MM.1S (cell line): ENCODE measurements around the gene BCAR1.

Source experiments
- DNase-seq: peaks from one replicate; pipeline ENCODE4 v3.0.0-alpha.2; 2015
- H2AFZ ChIP-seq: fragments of 300-600 bp; sonication (generic); 2 replicates; pipeline ENCODE4 v1.6.0; 2016; ENCODE audit warnings: antibody characterized with exemption, low read length
- H3F3A ChIP-seq: fragments of 300-600 bp; sonication (generic); 2 replicates; pipeline ENCODE4 v1.6.1; 2016; ENCODE audit warnings: mild to moderate bottlenecking, antibody characterized with exemption, low read length, moderate library complexity, mixed read lengths; ENCODE audit not compliant: insufficient read depth
- H3K27ac ChIP-seq: fragments of 300-600 bp; sonication (generic); 2 replicates; pipeline ENCODE4 v1.5.1; 2016; ENCODE audit warnings: mild to moderate bottlenecking, low read length
- H3K27me3 ChIP-seq: fragments of 300-600 bp; sonication (generic); replicated peaks from 2 replicates; pipeline ENCODE4 v1.6.0; 2016; ENCODE audit warnings: low read length; ENCODE audit not compliant: insufficient read depth
- H3K36me3 ChIP-seq: fragments of 300-600 bp; sonication (generic); replicated peaks from 2 replicates; pipeline ENCODE4 v1.6.1; 2016; ENCODE audit warnings: mild to moderate bottlenecking, low read length, mixed read lengths; ENCODE audit not compliant: insufficient read depth
- H3K4me1 ChIP-seq: fragments of 300-600 bp; sonication (generic); 2 replicates; pipeline ENCODE4 v1.6.1; 2016; ENCODE audit warnings: low read length, mixed read lengths
- H3K4me2 ChIP-seq: fragments of 300-600 bp; sonication (generic); 2 replicates; pipeline ENCODE4 v1.6.0; 2016; ENCODE audit warnings: low read depth, low read length
- H3K4me3 ChIP-seq: fragments of 300-600 bp; sonication (generic); 2 replicates; pipeline ENCODE4 v1.5.1; 2016; ENCODE audit warnings: low read length, mixed read lengths
- H3K79me2 ChIP-seq: fragments of 300-600 bp; sonication (generic); 2 replicates; pipeline ENCODE4 v1.6.1; 2016; ENCODE audit warnings: mixed run types, low read length, mixed read lengths
- H3K9ac ChIP-seq: fragments of 300-600 bp; sonication (generic); 2 replicates; pipeline ENCODE4 v1.6.1; 2016; ENCODE audit warnings: low read length, mixed read lengths
- H3K9me2 ChIP-seq: fragments of 300-600 bp; sonication (generic); replicated peaks from 2 replicates; pipeline ENCODE4 v1.6.1; 2016; ENCODE audit warnings: mild to moderate bottlenecking, low read length, mixed read lengths; ENCODE audit not compliant: insufficient read depth
- H3K9me3 ChIP-seq: fragments of 300-600 bp; sonication (generic); replicated peaks from 2 replicates; pipeline ENCODE4 v1.6.1; 2016; ENCODE audit warnings: mild to moderate bottlenecking, low read length, mixed read lengths; ENCODE audit not compliant: insufficient read depth
- H4K20me1 ChIP-seq: fragments of 300-600 bp; sonication (generic); 2 replicates; pipeline ENCODE4 v1.6.1; 2016; ENCODE audit warnings: mild to moderate bottlenecking, low read length, moderate library complexity, mixed read lengths; ENCODE audit not compliant: insufficient read depth
- EZH2 ChIP-seq: fragments of 300-600 bp; sonication (generic); optimal IDR thresholded peaks from 2 replicates; pipeline ENCODE3; 2017; ENCODE audit warnings: low read depth, mild to moderate bottlenecking, antibody characterized with exemption, low read length, mixed read lengths
- EZH2phosphoT487 ChIP-seq: fragments of 300-600 bp; sonication (generic); IDR thresholded peaks from 2 replicates; pipeline ENCODE4 v1.6.1; 2018; ENCODE audit warnings: antibody characterized with exemption, low read length
- TF ChIP-seq, protein P1 (sequence below): fragments of 300-600 bp; sonication (generic); IDR thresholded peaks from 2 replicates; pipeline ENCODE4 v1.5.1; 2016; ENCODE audit warnings: antibody characterized with exemption, low read length, mixed read lengths

Gene BCAR1

GRCh38 chr16:75236736-75237397, 14.6 kb downstream of the BCAR1 start:
- Histone ChIP-seq H3K4me3 (no peak overlapping the region), H3K4me1 (no peaks in the 10 kb centered on the region), H3K36me3 (no peaks in the 10 kb centered on the region), H3K9ac (no peak overlapping the region), H3K9me3 (no peaks in the 10 kb centered on the region), H3F3A (no peaks in the 10 kb centered on the region), H2AFZ (no peak overlapping the region), H3K79me2 (no peaks in the 10 kb centered on the region), H3K27me3 (no peaks in the 10 kb centered on the region), H3K9me2 (no peaks in the 10 kb centered on the region), H4K20me1 (no peaks in the 10 kb centered on the region), H3K4me2 (no peak overlapping the region), H3K27ac (no peak overlapping the region)
- DNase-seq, result no peak
- TF ChIP-seq, protein P1, sequence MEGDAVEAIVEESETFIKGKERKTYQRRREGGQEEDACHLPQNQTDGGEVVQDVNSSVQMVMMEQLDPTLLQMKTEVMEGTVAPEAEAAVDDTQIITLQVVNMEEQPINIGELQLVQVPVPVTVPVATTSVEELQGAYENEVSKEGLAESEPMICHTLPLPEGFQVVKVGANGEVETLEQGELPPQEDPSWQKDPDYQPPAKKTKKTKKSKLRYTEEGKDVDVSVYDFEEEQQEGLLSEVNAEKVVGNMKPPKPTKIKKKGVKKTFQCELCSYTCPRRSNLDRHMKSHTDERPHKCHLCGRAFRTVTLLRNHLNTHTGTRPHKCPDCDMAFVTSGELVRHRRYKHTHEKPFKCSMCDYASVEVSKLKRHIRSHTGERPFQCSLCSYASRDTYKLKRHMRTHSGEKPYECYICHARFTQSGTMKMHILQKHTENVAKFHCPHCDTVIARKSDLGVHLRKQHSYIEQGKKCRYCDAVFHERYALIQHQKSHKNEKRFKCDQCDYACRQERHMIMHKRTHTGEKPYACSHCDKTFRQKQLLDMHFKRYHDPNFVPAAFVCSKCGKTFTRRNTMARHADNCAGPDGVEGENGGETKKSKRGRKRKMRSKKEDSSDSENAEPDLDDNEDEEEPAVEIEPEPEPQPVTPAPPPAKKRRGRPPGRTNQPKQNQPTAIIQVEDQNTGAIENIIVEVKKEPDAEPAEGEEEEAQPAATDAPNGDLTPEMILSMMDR, result no peak
- TF ChIP-seq EZH2phosphoT487 (no peak), EZH2 (no peak)

DNA sequence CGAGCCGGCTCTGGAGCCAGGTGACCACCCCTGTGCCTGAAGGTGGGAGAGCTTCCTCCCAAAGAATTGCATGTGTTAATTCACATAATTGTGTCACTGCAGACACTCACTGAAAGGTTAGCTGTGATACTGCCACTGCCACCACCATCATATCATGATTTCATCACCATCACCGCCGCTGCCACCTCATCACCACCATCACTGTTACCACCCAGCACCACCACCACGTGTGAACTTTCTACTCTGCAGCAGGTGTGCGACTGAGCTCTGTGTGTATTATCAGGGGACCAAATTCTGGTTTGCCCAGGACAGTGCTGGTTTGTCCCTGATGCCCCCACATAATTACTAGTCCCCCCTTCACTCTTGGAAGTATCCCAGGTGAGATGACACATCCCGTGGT, 15.2 kb downstream of the BCAR1 start:
- Histone ChIP-seq H3K4me2 (no peak overlapping the region), H3F3A (no peaks in the 10 kb centered on the region), H4K20me1 (no peaks in the 10 kb centered on the region), H3K36me3 (no peaks in the 10 kb centered on the region), H2AFZ (no peak overlapping the region), H3K79me2 (no peaks in the 10 kb centered on the region), H3K9me2 (no peaks in the 10 kb centered on the region), H3K4me1 (no peaks in the 10 kb centered on the region), H3K27ac (no peak overlapping the region), H3K27me3 (no peaks in the 10 kb centered on the region), H3K4me3 (no peak overlapping the region), H3K9me3 (no peaks in the 10 kb centered on the region), H3K9ac (no peak overlapping the region)
- no peak for DNase-seq
- TF ChIP-seq EZH2, result no peak
- TF ChIP-seq, protein P1, result no peak
- TF ChIP-seq EZH2phosphoT487, result no peak

DNA sequence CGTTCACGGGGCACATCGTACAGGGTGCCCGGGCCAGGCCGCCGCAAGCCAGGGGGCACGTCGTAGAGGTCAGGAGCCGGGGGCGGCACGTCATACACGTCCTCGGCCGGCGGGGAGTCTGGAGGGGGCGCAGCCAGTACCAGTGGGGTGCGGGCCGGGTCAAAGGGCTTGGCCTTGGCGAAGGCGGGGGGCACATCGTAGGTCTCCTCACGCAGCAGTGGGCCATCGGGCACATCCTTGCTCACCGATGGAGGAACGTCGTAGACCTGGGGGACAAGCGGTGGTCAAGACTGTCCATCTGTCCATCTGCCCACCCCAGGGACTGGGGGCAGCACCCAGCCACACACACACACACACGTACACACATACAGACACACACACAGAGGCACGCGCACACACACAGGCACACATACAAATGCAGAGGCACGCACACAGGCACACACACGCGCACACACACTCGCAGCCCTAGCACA, 15.7 kb downstream of the BCAR1 start:
- TF ChIP-seq EZH2phosphoT487 (no peak), EZH2 (no peak)
- TF ChIP-seq, protein P1, result no peak
- H3K4me3 ChIP-seq, result no peak overlapping the region
- no peaks in the 10 kb centered on the region for H3K79me2 ChIP-seq
- DNase-seq, result no peak
- H2AFZ ChIP-seq, result no peak overlapping the region
- no peak overlapping the region for H3K27ac ChIP-seq
- H3K9me2 ChIP-seq, result no peaks in the 10 kb centered on the region
- no peaks in the 10 kb centered on the region for H3F3A ChIP-seq
- H4K20me1 ChIP-seq, result no peaks in the 10 kb centered on the region
- no peak overlapping the region for H3K4me2 ChIP-seq
- H3K9me3 ChIP-seq, result no peaks in the 10 kb centered on the region
- H3K36me3 ChIP-seq, result no peaks in the 10 kb centered on the region
- no peaks in the 10 kb centered on the region for H3K27me3 ChIP-seq
- no peaks in the 10 kb centered on the region for H3K4me1 ChIP-seq
- H3K9ac ChIP-seq, result no peak overlapping the region
